GM21528 (cell line): ENCODE measurements around the gene LBR.

ENCODE experiments used
- ATAC-seq: cut with Tn5 transposase; IDR thresholded peaks from one replicate; pipeline ENCODE4 v1.9.1; 2021; ENCODE audit warnings: mild to moderate bottlenecking, moderate library complexity; ENCODE audit not compliant: unreplicated experiment, low FRiP score

Gene LBR

GRCh38 chr1:225446981-225447615, 19.3 kb upstream of the LBR start:
- no peak for ATAC-seq

DNA sequence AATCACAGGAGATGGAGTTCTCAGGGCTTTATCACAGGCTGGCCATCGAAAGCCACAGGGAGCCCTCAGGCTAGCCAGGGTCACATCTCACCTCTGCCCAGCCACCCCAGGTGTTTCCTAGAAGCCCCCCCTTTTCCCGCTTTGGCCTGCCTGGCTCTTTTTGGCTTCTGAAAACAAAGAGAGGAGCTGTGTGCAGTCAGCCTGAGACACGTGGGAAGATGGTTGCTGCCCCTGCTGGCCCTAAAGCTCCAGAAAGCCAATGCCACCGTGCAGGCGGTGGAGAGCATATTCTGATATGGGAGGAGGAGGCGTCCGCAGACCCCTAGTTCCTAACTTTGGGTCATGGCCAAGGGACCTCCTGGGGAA, 18.7 kb upstream of the LBR start:
- no peak for ATAC-seq

DNA sequence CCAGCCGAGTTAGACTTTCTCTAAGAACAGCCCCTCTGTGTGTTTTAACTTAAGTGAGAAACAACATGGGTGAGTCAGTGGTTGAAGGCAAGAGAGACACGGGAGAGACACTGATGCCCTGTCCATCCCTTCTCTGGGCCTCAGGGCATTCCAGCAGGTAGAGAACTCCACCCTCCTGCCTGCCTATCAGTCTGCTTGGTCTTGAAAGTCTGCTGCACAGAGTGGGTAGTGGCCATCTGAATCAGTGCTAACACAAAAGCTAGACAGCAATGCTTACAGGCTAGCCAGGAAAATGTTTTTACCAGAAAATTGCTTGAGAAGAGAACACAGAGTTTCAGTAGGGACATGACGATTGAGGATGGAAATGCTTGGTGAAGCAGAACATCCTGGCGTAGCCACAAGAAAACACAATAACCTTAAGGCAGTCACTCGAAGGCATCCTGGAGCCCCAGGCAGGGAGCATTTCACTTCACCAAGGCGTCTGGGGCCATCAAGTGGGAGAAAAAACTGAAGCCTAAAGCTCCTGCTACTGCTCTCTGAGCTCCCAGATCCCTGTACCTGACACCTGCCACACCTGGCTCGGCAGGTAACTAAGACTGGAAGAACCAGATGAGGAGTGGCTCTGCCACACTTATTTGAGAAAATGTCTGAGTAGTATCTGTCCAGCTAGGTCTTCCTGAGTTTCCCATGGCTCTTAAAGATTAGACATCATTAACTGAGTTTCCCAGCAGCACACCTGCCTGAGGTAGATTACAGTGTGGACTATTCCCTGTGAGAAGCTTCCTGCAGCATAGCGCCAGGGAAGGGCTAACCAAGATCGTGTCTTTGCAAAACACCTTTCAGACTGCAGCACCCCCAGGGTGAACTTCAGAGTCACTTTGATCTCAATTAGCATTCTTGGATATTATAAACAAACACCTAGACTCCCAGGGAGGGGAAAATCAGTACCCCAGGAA, 18.1 kb upstream of the LBR start:
- ATAC-seq = no peak

DNA sequence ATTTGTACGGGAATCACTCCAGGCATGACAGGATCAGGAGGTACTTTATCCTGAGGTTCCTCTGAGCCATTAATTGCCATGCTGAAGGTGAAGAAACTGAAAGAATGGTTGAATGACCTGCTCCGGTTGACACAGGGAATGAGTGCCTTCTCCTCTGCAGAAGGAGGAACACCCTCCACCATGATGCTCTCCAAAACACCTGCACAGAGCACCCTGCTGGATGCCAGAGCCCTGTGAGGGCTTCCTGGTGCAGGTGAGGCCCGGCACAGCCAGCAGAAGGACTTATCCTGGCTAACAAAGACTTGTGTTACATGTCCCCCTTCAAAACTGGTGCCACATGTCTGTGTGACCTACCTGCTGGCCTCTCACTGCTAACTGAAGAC, 14.3 kb upstream of the LBR start:
- no peak for ATAC-seq

DNA sequence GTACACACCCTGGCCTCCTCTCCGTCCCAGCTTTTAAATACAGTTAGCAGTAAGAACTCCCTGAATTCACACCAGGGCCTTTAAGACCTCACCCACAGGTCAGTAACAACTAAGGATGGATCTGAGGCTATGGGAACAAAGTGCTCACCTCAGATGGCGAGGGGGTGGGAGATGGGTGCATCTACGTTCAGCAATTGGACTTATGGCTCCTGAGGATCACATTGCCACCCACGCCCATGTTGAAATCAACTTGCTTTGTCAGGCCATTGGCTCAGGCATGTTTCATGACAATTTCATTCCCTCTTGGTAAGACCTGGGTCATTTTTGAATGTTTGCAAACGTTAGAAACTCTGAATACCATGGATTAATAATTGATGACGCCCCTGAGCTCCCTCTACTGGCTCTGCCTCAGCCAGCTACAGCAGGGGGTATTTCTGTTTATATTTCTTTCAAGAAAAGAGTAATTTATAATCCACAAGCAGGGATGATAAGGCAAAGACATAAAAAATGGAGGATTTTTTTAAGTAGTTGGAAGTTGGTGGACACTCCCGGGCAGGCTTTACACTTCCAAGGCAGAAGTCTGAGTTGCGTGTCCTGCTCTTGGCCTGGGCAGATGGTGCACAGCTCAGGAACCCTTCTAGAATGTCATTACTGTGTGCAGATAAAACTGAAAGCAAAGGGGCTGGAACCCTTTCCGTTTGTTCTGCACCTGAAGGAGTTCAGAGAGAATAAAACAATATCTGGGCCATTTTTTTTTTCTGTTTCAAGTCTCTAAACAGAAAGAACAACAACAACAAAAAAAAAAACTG, 13.7 kb upstream of the LBR start:
- ATAC-seq = peak; percentile 36

DNA sequence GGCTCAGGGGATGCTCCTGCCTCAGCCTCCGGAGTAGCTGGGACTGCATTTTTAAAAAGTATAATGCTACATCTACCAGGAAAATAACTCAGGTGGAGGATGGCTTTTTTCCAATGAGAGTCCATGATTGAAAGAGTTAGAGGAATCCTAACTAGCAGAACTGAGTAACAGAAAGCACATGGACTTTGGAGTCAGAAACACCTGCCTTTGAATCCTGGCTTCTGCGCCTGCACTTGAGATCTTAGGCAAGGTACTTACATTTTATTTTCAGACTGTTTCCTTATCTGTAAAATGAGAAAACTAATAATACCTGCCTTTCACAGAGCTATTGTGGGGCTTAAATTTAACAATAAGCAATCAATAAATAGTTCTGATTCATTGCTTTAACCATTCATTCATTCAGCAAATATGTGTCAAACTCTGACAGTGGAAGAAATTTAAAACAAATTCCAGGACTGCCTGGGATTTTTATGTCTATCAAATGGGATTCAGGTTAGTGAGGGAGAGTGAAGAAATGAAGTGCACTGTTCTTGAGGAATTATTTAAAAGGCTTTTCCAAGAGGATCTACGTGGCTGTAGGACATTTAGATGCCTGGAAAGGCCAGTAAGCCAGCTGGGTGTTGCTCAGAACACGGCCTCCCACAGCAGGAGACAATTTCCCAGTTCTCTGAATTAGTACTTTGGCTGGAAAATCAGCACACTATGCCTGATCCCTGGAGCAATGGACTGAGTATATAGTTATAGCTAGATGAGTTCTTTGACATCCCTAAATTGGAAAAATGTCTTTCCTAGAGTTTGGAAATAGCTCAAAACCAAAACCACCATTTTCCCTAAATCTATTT, 12.8 kb upstream of the LBR start:
- no peak for ATAC-seq

- ATAC-seq = no peak
Observed at GRCh38 chr1:225437710-225438437, 10.0 kb upstream of the LBR start.

- ATAC-seq = peak; percentile 79
Observed at GRCh38 chr1:225435957-225436392, 8.1 kb upstream of the LBR start.

- peak; percentile 21 for ATAC-seq
Observed at GRCh38 chr1:225435487-225435886, 7.6 kb upstream of the LBR start.

DNA sequence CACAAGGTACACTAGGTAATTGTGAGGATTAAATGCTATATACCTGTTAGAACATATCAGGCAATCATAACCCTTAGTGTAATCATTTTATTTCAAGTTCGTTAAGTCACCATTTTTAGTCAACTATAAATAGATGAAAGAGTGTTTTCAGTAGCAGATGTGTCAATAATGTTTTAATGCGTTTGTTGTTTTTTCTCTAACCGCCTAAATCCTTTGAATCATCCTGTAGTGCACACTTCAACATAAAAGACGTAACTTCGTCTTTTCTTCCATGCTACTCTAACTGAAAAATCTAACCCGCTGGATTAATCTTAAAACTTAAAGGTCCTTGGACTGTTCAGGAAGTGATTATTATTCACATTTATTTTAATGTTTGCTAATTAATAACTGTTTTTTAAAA, 7.2 kb upstream of the LBR start:
- no peak for ATAC-seq

GRCh38 chr1:225434046-225434445, 6.2 kb upstream of the LBR start:
- ATAC-seq = no peak

DNA sequence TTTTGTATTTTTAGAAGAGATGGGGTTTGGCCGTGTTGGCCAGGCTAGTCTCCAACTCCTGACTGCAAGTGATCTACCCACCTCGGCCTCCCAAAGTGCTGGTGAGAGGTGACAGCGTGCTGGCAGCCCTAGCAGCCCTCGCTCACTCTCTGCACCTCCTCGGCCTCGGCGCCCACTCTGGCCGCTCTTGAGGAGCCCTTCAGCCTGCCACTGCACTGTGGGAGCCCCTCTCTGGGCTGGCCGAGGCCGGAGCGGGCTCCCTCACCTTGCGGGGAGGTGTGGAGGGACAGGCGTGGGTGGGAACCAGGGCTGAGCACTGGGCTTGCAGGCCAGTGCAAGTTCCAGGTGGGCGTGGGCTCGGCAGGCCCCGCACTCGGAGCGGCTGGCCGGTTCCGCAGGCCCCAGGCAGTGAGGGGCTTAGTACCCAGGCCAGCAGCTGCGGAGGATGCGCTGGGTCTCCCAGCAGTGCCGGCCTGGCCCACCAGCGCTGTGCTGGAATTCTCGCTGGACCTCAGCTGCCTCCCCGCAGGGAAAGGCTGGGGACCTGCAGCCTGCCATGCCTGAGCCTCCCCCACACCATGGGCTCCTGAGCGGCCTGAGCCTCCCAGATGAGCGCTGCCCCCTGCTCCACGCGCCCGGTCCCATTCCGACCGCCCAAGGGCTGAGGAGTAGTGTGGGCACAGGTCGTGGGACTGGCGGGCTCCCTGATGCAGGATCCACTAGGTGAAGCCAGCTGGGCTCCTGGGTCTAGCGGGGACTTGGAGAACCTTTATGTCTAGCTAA, 3.4 kb upstream of the LBR start:
- no peak for ATAC-seq

- ATAC-seq = no peak
Observed at GRCh38 chr1:225430301-225430700, 2.5 kb upstream of the LBR start.

GRCh38 chr1:225428881-225429455, 1.1 kb upstream of the LBR start:
- ATAC-seq = no peak

GRCh38 chr1:225428068-225428880, 436 bp upstream of the LBR start:
- peak; percentile 90 for ATAC-seq

- no peak for ATAC-seq
Observed at GRCh38 chr1:225426395-225427234, 1.2 kb downstream of the LBR start.
